Choroid plexus epithelial cell (primary cell): ENCODE data around the gene SMC6.

Experiments used
- DNase-seq: peaks from one replicate; pipeline ENCODE4 v3.0.0-alpha.2; 2010; ENCODE audit warnings: low read depth
- H3K4me3 ChIP-seq: 2 replicates; pipeline ENCODE4 v1.5.1; 2011; ENCODE audit warnings: low read depth, mild to moderate bottlenecking, control low read depth, low read length, moderate library complexity
- TF ChIP-seq, protein P1 (sequence below): conservative IDR thresholded peaks from 2 replicates; pipeline ENCODE4 v1.5.1; 2011; ENCODE audit warnings: low read depth, mild to moderate bottlenecking, control low read depth, inconsistent platforms, low read length, moderate library complexity

Gene SMC6

DNA sequence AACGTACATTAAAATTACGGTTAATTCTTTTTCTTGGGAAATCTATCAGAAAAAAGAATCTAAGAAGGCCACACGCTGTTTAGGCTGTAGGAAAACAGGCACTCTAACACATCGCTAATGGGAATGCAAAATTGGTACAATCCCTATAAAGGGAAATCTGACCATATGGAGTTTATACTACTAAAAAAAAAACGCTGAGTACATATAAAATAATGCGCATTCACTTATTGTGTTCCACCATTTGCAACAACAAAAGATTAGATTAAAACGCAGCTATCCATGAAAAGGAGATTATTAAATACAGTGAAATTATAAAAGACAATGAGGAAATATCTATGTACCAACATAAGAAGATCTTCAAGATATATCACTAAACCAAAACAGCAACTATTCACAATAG lies 62.8 kb downstream of the SMC6 start:
- no peak for DNase-seq

DNA sequence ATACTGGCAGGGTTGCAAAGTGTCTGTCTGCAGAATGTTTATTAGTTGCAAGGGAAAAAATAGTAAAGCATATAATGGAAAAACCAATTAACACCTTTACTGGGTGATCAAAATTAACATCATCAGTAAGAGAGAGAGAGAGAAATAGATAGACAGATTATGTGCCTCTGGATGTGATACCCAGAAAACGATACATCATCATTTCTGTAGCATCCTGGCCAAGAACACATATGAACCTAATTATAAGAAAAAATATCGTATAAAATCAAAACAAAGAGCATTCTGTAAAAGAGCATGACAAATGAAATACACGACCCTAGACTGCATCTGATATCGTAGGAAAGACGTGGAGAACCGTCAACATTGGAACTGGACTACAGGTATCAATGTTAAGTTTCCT lies 64.6 kb downstream of the SMC6 start:
- no peak overlapping the region for H3K4me3 ChIP-seq
- TF ChIP-seq, protein P1, sequence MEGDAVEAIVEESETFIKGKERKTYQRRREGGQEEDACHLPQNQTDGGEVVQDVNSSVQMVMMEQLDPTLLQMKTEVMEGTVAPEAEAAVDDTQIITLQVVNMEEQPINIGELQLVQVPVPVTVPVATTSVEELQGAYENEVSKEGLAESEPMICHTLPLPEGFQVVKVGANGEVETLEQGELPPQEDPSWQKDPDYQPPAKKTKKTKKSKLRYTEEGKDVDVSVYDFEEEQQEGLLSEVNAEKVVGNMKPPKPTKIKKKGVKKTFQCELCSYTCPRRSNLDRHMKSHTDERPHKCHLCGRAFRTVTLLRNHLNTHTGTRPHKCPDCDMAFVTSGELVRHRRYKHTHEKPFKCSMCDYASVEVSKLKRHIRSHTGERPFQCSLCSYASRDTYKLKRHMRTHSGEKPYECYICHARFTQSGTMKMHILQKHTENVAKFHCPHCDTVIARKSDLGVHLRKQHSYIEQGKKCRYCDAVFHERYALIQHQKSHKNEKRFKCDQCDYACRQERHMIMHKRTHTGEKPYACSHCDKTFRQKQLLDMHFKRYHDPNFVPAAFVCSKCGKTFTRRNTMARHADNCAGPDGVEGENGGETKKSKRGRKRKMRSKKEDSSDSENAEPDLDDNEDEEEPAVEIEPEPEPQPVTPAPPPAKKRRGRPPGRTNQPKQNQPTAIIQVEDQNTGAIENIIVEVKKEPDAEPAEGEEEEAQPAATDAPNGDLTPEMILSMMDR = no peak
- no peak for DNase-seq

More for the DNA sequence above, 62.8 kb downstream of the SMC6 start:
- TF ChIP-seq, protein P1 = no peak
- no peak overlapping the region for H3K4me3 ChIP-seq

DNA sequence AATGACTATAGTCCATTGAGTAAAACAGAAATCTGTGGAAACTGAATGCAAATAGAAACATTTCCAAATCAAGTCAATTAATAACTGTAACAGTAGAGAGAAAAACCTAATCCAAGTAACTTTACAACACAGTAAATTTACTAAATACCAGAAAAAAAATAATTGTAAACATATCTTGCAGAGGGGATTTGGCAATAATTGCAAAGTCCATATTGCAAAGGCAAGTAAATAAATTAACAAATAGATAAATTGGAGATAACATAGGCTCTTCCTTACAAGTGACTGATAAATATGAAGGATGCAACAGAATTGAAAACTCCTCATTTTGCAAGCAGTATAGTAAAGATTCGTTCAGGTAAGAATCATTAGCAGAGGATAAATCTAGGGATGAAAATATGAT lies 65.0 kb downstream of the SMC6 start:
- TF ChIP-seq, protein P1 = no peak
- DNase-seq = no peak
- H3K4me3 ChIP-seq = no peak overlapping the region

DNA sequence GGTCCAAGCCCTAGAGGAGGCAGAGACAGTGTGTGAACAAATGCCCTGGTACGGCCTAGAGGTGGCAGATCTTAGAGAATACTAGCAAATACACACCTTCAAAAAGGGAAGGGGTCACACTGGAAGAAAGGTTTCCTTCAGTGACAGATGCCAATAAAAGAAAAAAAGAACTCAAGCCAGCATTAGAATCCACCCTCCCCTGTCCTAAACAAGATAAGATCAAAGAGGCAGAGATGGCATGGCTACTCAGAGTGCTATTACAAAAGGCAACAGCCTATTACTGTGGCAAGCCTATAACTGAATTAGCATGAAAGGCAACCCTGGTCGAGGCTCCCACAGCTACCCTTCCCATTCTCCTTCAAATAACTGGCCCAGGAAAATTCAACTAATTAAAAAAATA lies 69.6 kb downstream of the SMC6 start:
- DNase-seq = no peak
- H3K4me3 ChIP-seq = no peak overlapping the region
- TF ChIP-seq, protein P1 = no peak

DNA sequence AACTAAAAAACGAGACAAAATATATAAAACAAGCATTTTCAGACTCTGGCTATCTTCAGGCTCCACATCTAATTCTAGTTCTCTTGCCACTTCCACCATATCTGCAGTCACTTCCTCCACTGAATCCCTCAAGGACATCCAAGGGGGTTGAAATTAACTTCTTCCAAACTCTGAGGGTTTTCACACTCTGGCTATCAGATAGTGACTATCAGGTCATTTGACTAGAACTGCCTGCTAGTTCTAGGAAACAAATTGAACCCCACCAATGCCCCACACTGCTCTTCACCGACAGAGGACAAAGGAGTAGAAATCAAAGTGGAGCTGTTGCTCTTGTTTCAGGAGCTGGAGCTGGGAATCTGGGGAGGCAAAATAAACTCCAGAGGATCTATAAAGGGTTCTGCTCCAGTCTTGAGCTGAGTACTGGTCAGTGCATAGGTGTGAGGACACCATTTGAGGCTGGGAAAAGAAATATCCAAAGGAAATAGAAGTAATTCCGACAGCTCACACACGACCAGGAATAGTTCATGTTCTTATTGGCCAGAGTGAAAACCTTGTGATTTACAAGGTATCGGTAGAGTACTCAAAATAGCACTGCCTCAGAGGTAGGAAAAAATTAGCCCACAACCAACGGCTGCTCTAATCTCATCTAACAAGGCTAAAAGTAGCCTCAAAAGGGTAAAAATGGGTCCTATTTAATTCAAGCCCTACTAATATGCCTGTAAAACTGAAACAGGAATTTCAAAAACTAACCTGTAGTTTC lies 71.3 kb downstream of the SMC6 start:
- TF ChIP-seq, protein P1 = no peak
- no peak for DNase-seq
- no peak overlapping the region for H3K4me3 ChIP-seq

DNA sequence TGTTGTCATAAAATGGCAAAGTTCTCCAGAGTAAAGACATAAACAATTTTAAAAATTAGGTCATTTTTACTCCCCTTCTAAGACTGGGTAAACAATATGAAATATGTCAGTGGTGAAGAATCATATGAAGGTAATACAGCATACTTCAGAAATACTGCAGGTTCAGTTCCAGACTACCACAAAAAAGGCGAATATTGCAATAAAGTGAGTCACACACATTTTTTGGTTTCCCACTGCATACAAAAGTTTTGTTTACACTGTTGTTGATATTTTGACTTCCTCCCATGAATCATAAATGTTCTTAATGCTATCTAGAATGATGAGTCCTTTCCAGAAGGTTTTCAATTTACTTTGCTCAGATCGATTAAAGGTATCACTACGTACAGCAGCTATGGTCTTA lies 73.5 kb downstream of the SMC6 start:
- TF ChIP-seq, protein P1 = no peak
- H3K4me3 ChIP-seq = no peak overlapping the region
- peak; percentile 41 for DNase-seq

DNA sequence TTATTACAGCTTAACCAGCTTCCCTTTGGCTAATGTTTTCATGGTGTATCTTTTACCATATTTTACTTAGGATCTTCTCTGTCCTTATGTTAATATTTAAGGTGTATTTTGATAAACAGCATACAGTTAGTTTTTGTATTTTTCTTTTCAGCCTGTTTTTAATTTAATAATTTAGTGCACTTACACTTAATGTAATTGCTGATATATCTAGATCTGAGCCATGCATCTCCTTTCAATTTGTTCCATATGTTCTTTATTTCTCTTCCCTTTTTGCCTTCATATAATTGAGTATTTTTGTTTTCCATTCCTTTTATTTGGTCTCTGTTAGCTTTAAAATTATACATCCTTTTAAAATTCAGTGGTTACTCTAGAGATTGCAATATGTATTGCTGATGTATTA lies 78.8 kb downstream of the SMC6 start:
- TF ChIP-seq, protein P1 = no peak
- DNase-seq = no peak
- no peak overlapping the region for H3K4me3 ChIP-seq
